ENCODE results near the gene SLC4A2. TPM values are rescaled to one million over a fixed set of nuclear protein-coding genes. Genes with fewer than 3 reads are reported as not detected.

Gene SLC4A2
- polyA plus RNA-seq, 3 donors, result 98.8 to 120 (median 115) TPM

DNA sequence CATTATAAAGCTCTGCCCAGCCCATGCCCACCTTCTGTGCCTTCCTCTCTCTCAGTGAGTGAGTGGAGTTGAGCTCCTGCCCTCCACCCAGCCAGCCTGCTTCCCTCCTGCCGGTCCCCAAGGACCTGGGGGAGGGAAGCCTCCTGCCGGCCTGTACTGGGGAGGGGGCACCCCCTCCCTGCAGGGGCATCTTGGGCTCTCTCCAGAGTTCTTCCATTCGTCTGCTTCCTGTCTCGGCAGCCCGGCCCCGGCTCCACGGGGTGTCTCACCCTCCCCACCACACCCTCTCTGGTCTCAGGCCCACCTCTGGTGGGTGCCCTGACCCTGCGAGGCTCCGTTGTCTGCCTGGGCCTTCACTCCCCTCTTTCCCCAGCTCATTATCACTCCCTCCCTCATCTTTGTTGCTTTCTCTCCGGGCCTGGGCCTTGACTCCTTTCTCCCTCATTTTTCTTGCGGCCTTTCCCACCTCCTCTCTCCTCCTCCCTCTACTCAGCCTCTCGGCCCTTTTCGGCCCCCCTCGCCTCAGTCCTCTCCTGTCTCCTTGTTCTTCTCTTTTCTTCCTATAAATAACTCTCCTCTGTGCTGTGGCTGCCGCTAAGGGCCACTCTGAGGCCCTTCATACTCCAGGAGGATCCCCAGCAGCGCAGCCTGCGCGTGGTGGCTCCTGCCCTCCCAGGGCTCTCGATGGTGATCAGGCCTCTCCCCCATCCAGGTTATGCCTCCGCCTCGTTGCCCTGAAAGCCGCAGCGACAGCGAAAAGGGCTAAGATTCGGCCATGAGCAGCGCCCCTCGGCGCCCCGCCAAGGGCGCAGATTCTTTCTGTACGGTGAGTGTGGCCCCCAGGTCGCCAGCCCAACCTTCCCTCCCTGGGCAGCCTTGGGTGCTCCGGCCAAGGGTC is 2.1 kb downstream of the SLC4A2 start:
- DNase-seq, result no peak

DNA sequence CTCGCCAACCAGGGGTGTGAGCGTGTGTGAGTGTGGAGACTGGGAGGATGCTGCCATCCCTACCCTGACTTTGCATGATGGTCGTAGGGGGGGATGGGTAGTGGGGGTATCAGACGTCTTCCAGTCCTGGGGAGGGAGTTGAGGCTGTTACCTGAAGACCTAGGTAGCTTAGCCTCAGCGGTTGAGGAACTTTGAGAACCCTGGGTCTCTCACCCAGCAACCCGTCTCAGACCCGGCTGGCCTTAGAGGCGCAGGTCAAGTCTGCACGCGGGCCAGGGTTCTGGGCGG is 2.7 kb downstream of the SLC4A2 start:
- no peak for DNase-seq

DNA sequence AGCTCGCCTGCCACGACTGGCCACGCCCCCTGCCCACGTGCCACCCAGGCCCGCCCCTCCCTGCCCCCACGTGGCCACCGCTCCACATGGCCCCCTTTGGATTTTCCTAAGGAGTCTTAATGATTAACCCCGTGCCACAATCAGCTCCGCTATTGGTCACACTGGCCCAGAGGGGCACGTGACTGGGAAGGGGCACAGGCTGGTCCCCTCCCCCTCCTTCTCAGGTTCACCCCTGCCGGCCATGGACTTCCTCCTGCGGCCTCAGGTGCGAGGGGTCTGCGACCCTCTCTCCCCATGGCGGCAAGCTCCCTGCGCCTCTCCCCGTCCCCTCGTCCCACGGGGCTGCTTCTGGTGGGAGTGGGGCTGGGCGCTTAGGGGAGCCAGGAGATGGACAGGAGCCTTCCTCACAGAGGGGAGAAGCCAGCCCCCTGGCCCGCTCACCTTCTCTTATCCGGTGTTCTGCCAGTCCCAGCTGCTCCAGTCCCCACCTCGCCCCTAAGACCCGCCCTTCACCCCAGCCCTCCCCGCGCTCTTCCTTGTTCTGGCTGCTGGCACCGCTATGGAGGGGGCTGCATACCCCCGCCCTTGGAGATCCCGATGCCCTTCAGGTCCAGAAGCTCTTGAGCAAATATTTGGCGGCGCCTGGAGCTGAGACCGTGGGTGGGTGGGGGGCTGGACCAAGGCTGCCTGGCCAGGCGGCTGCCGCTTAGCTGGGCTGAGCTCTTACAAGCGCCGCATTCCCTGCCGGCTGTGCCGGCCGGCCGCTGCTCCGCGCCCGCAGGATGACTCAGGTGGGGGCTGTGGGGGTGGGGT is 3.2 kb downstream of the SLC4A2 start:
- peak; percentile 81 for DNase-seq

DNA sequence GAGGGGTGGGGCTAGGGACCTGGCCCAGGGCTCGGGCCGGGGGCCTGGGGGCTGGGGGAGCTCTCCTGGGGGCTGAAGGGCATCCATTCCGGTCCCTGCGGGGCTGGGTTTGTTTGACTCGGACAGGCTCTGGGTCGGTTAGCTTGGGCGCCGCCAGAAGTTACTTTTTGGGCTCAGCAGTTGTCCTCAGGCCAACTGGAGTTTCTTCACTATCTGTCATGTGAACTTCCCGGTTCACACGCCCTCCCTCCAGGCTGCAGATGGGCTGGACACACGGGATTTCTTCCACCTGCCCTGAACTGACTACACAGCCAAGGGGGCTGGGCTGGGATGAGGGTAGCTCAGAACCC is 3.8 kb downstream of the SLC4A2 start:
- no peak for DNase-seq

DNA sequence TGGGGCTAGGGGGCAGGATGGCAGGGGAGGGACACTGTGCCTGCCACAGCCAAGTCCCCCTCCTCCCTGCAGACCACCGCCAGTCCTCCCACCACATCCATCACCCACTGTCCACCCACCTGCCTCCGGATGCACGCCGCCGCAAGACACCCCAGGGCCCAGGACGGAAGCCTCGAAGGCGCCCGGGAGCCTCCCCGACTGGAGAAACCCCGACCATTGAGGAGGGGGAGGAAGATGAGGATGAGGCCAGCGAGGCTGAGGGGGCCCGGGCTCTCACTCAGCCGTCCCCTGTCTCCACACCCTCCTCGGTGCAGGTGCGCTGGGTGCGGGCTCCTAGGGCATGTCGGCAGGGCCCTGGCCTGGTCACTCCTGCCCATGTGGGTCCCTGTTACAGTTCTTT is 5.1 kb downstream of the SLC4A2 start:
- DNase-seq, result no peak

DNA sequence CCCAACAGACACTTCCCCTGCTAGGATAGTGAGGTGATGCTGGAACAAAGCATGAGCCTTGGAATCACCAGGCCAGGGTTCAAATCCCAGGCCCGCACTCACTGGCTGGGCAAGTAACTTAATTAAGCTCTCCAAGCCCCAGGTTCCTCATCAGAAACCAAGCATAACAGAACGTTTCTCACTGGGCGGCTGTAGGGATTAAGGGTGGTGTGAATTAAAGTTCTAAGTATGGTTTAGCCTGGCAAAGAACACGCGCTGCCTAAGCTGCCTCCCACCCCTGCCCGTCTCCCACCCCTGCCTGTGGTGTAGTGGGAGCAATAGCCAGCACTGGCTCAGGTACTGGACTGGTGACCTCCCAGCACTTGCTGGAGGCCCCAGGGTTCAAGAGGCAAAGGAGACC is 5.6 kb downstream of the SLC4A2 start:
- no peak for DNase-seq

DNA sequence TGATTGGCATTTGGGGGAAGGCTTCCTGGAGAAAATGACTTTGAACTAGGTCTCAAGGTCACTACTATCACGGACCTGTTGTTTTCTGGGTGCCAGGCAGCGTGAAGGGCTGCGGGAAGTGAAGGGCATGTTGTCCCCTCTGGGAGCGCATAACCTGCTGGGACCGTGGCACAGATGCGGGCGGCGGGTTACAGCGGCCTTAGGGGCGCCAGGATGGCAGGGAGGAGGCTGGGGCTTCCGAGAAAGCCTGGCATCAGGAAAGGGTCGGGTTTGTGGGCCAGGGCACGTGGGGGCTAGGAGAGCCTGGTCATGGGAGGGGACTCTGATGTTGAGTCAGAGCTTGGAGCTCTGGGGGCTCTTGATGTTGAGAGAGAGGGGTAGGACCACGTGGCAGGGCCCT is 6.1 kb downstream of the SLC4A2 start:
- DNase-seq, result no peak

DNA sequence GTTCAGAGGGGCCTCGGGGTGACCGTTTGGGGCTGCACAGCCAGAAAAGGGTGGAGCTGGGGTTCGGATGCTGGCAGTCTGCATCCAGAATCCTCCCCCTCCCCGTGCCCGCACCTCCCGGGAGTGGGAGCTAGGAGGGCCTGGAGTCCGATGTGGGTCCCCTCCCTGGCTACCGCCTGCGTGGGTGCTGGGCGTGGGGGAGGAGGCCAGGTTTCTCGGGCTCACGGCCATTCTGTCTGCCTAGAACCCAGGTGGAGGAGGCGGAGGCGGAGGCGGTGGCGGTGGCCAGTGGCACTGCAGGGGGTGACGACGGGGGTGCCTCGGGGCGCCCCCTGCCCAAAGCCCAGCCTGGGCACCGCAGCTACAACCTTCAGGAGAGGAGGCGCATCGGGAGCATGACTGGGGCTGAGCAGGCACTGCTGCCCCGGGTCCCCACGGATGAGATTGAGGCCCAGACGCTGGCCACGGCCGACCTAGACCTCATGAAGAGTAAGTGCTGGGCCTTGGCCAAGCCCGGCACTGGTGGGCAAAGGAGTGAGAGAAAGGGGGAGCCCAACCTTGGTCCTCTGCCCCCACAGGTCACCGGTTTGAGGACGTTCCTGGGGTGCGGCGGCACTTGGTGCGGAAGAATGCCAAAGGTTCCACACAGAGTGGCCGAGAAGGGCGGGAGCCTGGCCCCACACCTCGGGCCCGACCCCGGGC is 7.0 kb downstream of the SLC4A2 start:
- DNase-seq, result no peak

DNA sequence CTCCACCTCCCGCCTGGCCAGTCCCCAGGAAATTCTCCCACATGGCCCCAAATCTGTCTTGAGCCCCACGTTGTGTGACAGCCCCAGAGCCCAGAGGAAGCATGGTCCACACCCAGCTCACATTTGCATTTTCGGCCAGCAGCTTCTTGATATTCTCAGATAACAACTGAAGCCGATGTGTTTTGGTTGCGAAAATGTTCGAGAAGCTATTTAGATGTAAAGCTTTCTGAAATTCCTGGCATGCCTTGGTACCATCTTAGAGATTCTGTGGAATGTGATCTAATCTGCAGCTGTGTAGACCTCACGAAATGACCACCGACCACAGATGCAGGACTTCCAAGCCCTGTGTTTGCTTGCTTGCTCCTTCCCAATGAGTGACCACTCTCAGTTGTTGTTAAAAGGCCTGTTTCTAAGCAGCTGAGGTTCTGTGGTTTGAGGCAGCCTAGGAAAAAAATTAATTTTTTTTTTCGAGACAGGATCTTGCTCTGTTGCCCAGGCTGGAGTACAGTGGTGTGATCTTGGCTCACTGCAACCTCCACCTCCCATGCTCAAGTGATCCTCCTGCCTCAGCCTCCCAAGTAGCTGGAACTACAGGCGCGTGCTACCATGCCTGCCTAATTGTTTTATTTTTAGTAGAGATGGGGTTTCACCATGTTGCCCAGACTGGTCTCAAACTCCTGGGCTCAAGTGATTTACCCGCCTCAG is 8.8 kb downstream of the SLC4A2 start:
- DNase-seq, result no peak

DNA sequence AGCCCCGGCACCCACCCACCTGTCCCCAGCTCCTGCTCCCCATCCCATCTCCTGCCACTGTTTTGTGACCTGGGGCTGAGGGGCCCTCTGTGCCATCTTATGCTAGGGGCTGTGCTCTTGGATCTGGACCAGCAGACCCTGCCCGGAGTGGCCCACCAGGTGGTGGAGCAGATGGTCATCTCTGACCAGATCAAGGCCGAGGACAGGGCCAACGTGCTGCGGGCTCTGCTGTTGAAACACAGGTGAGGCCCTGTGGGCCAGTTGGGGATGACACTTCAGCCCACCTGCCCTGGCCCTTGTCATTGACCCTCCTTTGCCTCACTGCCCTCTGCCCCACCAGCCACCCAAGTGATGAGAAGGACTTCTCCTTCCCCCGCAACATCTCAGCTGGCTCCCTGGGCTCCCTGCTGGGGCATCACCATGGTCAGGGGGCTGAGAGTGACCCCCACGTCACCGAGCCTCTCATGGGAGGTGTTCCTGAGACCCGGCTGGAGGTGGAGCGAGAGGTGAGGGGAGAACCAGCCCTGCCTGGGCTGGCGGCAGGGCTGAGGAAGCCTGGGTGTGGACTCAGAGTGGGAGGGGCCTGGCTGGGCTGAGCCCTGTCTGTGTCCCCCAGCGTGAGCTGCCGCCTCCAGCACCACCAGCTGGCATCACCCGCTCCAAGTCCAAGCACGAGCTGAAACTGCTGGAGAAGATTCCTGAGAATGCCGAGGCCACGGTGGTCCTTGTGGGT is 10.6 kb downstream of the SLC4A2 start:
- DNase-seq, result no peak

DNA sequence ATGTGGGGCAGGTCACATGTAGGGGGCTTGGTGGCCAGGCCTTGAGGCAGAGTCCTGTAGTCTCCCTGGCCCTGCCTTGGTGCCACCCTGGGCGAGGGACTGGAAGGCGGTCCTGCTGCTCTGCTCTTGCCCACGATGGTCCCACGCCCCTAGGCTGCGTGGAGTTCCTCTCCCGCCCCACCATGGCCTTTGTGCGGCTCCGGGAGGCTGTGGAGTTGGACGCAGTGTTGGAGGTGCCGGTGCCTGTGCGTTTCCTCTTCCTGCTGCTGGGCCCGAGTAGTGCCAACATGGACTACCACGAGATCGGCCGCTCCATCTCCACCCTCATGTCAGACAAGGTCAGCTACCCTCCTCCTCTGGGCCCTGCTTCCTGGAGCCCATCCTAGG is 11.2 kb downstream of the SLC4A2 start:
- no peak for DNase-seq

DNA sequence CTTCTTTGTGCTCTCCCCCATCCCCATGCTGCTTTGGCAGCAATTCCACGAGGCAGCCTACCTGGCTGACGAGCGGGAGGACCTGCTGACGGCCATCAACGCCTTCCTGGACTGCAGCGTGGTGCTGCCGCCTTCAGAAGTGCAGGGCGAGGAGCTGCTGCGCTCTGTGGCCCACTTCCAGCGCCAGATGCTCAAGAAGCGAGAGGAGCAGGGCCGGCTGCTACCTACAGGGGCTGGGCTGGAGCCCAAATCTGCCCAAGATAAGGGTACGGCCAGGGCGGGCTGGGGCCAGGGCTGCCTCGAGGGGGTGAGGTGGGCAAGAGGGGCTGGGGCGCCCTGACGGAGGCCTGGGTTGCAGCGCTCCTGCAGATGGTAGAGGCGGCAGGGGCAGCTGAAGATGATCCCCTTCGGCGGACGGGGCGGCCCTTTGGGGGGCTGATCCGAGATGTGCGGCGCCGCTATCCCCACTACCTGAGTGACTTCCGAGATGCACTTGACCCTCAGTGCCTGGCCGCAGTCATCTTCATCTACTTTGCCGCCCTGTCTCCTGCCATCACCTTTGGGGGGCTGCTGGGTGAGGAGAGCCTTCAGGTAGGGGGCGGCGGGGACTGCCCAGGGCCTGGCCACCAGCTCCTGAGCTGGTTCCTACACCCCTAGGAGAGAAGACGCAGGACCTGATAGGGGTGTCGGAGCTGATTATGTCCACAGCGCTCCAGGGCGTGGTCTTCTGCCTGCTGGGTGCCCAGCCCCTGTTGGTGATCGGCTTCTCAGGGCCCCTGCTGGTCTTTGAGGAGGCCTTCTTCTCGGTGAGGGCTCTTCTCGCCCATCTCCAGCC is 11.9 kb downstream of the SLC4A2 start:
- no peak for DNase-seq

DNA sequence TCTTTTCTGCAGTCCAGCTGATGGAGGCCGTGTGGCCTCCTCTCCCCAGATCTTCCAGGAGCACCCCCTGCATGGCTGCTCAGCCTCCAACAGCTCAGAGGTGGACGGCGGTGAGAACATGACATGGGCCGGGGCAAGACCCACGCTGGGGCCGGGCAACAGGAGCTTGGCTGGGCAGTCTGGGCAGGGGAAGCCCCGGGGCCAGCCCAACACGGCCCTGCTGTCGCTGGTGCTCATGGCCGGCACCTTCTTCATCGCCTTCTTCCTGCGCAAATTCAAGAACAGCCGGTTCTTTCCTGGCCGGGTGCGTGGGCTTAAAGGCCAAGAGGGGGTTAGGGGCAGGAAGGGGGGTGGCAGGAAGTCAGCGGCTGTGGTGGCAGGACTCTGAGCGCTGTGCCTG is 14.6 kb downstream of the SLC4A2 start:
- no peak for DNase-seq

DNA sequence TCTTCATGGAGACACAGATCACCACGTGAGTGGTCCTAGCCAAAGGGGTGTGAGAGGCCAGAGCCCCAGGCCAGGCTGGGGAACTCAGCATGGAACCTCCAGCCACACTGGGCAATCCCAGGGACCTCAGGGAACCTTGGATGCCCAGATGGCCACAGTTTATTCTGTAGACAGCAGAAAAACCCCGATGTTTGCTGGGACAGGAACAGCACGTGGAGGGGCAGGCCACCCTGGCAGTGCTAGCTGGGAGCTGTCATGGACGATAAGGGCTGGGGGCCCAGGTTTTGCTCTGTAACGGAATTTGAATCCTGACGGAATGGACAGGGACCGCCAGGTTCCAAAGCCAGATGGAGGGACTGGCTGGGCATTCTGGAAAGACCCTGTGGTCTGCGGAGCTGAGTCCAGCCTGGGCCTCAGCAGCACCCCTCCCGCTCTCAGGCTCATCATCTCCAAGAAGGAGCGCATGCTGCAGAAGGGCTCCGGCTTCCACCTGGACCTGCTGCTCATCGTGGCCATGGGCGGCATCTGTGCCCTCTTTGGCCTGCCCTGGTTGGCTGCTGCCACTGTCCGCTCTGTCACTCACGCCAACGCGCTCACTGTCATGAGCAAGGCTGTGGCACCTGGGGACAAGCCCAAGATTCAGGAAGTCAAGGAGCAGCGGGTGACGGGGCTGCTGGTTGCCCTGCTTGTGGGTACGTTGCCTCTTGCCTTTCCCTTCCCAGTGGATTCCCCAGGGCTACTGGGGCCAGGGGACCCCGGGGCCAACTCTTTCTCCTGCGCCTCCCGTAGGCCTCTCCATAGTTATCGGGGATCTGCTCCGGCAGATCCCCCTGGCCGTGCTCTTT is 15.7 kb downstream of the SLC4A2 start:
- no peak for DNase-seq

DNA sequence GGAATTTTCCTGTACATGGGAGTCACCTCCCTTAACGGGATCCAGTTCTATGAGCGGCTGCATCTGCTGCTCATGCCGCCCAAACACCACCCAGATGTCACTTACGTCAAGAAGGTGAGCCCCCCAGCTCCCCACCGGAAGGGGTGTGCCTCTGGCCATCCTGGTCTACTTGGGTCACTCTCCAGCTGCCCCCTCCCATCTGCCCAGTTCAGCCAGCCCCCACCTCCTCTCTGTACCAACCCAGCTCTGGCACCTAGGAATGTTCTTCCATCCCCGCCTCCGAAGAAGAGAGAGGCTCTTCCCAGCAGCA is 16.2 kb downstream of the SLC4A2 start:
- DNase-seq, result no peak

DNA sequence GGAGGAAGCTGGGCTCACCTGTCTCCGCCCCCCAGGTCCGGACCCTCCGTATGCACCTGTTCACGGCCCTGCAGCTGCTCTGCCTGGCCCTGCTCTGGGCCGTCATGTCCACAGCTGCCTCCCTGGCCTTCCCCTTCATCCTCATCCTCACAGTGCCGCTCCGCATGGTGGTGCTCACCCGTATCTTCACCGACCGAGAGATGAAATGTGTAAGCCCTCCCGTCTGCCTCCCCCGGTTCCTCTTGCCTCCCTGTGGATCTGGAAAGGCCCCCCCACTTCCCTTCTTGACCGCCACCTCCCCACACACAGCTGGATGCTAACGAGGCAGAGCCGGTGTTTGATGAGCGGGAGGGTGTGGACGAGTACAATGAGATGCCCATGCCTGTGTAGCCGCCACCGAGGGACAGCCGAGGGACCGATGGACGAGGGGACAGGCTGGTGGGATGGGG is 16.6 kb downstream of the SLC4A2 start:
- no peak for DNase-seq

DNA sequence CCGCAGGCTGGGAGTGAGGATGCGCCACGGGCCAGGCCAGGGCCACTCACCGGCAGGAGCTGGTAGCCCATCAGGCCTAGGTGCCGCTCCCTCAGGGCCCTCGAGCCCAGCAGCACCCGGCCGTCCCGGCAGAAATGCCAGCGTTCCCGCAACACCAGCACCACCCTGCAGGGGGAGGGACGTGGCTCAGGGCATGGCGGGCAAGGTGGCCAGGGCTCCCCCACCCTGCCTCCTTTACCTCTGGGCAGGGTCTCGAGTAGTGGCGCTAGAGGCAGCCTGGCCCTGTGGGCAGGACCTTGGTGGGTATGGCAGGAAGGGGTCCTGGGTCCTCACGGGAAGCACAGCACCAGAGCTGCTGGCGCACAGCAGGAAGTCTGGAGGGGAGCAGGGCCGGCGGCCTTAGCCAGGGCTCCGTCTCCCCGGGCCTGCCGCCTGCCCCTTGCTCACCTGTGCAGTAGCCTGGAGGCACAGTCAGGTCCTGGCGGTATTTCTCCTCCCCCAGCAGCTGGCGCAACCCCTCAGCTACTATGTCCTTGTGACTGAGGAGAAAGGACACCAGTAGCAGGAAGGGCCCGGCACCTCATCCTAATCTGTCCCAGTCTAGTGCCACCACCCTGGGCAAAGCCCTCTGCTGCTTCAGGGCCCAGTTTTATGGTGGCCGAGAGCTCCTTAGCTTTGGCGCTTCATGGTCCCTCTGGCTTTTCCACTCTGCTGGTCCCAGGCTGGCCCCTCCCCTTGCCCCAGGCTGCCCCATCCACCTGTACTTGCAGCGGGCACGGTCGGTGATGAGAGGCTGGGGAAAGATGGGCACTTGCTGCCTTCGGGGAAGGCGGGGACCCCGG is 17.7 kb downstream of the SLC4A2 start:
- DNase-seq, result no peak

DNA sequence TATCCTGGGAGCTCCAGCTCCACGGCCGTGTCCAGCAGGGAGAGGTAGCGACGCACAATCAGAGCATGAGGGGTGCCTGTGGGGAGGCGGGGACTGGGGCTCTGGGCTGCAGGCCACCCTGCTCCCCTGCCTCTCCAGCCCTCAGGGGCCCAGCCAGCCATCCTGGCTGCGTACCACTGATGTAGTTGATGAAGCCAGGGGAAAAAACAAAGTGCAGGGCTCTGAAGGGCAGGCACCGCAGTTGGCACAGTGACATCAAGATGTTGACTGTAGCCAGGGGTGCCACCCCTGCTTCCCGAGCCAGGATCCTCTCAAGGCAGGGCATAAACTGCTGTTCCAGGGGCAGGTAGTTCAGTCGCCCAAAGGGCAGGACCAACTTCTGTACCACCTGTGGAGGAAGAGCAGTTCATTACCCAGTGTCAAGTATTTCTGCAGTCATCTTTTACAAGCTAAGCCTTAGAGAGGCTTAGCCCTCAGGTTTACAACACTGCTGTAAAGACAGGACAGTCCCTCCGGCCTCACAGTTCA is 18.4 kb downstream of the SLC4A2 start:
- no peak for DNase-seq
